A549 (cell line): Measurements from ENCODE around the gene CES1.
"Not testable (repeated sequence)": the region's sequence is repeated elsewhere in the genome, so short reads cannot be mapped to it uniquely, and the experiment has no call there.

ENCODE experiments used
- CTCF ChIP-seq: fragments of >200 bp; sonication (Bioruptor Twin); formaldehyde crosslinking; IDR thresholded peaks from 3 replicates; pipeline ENCODE4 v1.5.1; 2016
- KDM5A ChIP-seq: fragments of 200-600 bp; sonication (generic); IDR thresholded peaks from 2 replicates; pipeline ENCODE4 v1.6.1; 2016; ENCODE audit warnings: antibody characterized with exemption, mild to moderate bottlenecking
- POLR2A ChIP-seq: IDR thresholded peaks from 2 replicates; pipeline ENCODE4 v1.6.1; 2012; ENCODE audit warnings: mild to moderate bottlenecking, low read length
- RAD21 ChIP-seq, 2 experiments: fragments of >200 bp in 1 of 2; sonication (Bioruptor Twin) in 1 of 2; formaldehyde crosslinking in 1 of 2; IDR thresholded peaks in 1 of 2; conservative IDR thresholded peaks in 1 of 2; 2 replicates in 1 of 2; 3 replicates in 1 of 2; pipeline ENCODE4 v1.6.1; 2012 to 2018; ENCODE audit warnings: inconsistent platforms in 1 of 2
- REST ChIP-seq: fragments of 200-600 bp; sonication (generic); IDR thresholded peaks from 2 replicates; pipeline ENCODE4 v1.6.1; 2016; ENCODE audit warnings: antibody characterized with exemption, mild to moderate bottlenecking, moderate library complexity

DNA sequence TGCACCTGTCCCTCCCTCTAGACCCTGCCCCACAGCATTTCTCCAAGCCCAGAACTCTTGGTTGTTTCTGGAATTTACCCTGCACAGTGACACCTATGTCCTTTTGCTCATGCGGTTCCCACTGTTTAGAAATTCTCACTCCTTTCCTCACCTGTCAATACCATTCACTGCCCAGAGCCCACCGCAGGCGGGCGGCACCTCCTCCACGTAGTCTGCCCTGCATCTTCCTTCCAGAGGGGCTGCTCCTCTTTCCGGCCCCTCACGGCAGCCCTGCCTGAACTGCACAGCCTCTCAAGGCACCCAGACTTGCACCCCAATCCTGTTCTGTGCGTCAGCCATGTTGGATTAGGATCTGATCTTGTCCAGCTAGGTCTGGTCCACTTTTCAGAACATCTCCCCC is 51.4 kb downstream of the CES1 start:
- TF ChIP-seq RAD21 (conservative IDR thresholded peaks at IDR 0.05 in 1 of 2, IDR thresholded peaks at IDR 0.05 in 1 of 2); POLR2A; CTCF; KDM5A; REST: not testable (repeated sequence)
